ENCODE results near the gene HPCAL1. TPM values are rescaled to one million over a fixed set of nuclear protein-coding genes. Genes with fewer than 3 reads are reported as not detected.

The HPCAL1 gene
- total and polyA plus RNA-seq, 2 donors (not counting 3 experiments of a cell fraction or from before 2014, with no cell fraction given): 56.5 to 77.4 TPM

- H3K4me3 ChIP-seq (replicated peaks in 1 of 3; ENCODE audit: insufficient read depth in 1 of 3, low read depth in 1 of 3, low read length in 3 of 3): no peak overlapping the region
- no peak overlapping the region for H3K27ac ChIP-seq (ENCODE audit: insufficient read depth, low read depth, low read length)
- FAIRE-seq (no peak), DNase-seq (ENCODE audit: low read depth, low spot score) (no peak)
- H3K27me3 ChIP-seq (ENCODE audit: control insufficient read depth in 2 of 2, insufficient read depth in 2 of 2, low read length in 2 of 2): no peaks in the 10 kb centered on the region
- BruUV-seq (replicated peaks): no TSS peak
- no peaks in the 10 kb centered on the region for H4K20me1 ChIP-seq (replicated peaks; ENCODE audit: control insufficient read depth, extremely low read depth, insufficient read depth, low read length)
- no peaks in the 10 kb centered on the region for H3K9me3 ChIP-seq (replicated peaks; ENCODE audit: control insufficient read depth, insufficient read depth, low read length)
- H3K4me1 ChIP-seq (ENCODE audit: control insufficient read depth, extremely low read depth, insufficient read depth, low read length): peaks cover 13% of the 10 kb centered on the region
- dilution Hi-C loops (cut with MboI; ENCODE audit: extremely low pct_ligation_motif_present, low sequenced_read_pairs) (no loop called here), intact Hi-C loops (cut with micrococcal nuclease) (no loop called here)
- H3K4me2 ChIP-seq (ENCODE audit: insufficient read depth, low read length): no peak overlapping the region
- no peak overlapping the region for H3K9ac ChIP-seq (replicated peaks; ENCODE audit: extremely low read depth, insufficient read depth, low read length)
- TF ChIP-seq, protein P1, sequence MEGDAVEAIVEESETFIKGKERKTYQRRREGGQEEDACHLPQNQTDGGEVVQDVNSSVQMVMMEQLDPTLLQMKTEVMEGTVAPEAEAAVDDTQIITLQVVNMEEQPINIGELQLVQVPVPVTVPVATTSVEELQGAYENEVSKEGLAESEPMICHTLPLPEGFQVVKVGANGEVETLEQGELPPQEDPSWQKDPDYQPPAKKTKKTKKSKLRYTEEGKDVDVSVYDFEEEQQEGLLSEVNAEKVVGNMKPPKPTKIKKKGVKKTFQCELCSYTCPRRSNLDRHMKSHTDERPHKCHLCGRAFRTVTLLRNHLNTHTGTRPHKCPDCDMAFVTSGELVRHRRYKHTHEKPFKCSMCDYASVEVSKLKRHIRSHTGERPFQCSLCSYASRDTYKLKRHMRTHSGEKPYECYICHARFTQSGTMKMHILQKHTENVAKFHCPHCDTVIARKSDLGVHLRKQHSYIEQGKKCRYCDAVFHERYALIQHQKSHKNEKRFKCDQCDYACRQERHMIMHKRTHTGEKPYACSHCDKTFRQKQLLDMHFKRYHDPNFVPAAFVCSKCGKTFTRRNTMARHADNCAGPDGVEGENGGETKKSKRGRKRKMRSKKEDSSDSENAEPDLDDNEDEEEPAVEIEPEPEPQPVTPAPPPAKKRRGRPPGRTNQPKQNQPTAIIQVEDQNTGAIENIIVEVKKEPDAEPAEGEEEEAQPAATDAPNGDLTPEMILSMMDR (IDR thresholded peaks at IDR 0.05; ENCODE audit: extremely low read depth in 1 of 2, insufficient read depth in 1 of 2, low read depth in 1 of 2, low read length in 2 of 2): no peak
- no peak for TF ChIP-seq GATA2 (IDR thresholded peaks at IDR 0.05; ENCODE audit: insufficient read depth, insufficient read length, low read depth, low read length)
- no peak for TF ChIP-seq FOS (IDR thresholded peaks at IDR 0.05; ENCODE audit: borderline replicate concordance, insufficient read depth, low read length)
- no peak for TF ChIP-seq MAX (IDR thresholded peaks at IDR 0.05; ENCODE audit: insufficient read depth, insufficient read length)
- no peaks in the 10 kb centered on the region for H3K36me3 ChIP-seq (ENCODE audit: control insufficient read depth in 2 of 2, extremely low read depth in 1 of 2, insufficient read depth in 2 of 2, low read length in 2 of 2)
- H3K79me2 ChIP-seq (ENCODE audit: control insufficient read depth, insufficient read depth, low read length): peaks cover 78% of the 10 kb centered on the region
- no peaks in the 10 kb centered on the region for H3K9me1 ChIP-seq (replicated peaks; ENCODE audit: control insufficient read depth, extremely low read depth, insufficient read depth, low read length)
- POLR2A ChIA-PET: no interaction called here
- H2AFZ ChIP-seq (ENCODE audit: low read depth, low read length): no peak overlapping the region
- CTCF ChIA-PET: no interaction called here
These were observed 17.3 kb downstream of the HPCAL1 start for GRCh38 chr2:10319892-10320574.

- ChIA-PET POLR2A (no interaction called here), CTCF (interaction anchor here (0.8 to 2.0 kb wide), 2 partner anchors 13 to 88 kb away, joined by 3 to 6 read pairs; no protein-coding TSS in a partner anchor)
- BruUV-seq (replicated peaks): no TSS peak
- DNase-seq (ENCODE audit: low read depth, low spot score) (no peak), FAIRE-seq (no peak)
- Histone ChIP-seq H3K4me2 (ENCODE audit: insufficient read depth, low read length) (no peak overlapping the region), H3K79me2 (ENCODE audit: control insufficient read depth, insufficient read depth, low read length) (peaks cover 79% of the 10 kb centered on the region), H3K9ac (replicated peaks; ENCODE audit: extremely low read depth, insufficient read depth, low read length) (no peak overlapping the region), H3K9me3 (replicated peaks; ENCODE audit: control insufficient read depth, insufficient read depth, low read length) (no peaks in the 10 kb centered on the region), H3K4me1 (ENCODE audit: control insufficient read depth, extremely low read depth, insufficient read depth, low read length) (peaks cover 13% of the 10 kb centered on the region), H3K27me3 (ENCODE audit: control insufficient read depth in 2 of 2, insufficient read depth in 2 of 2, low read length in 2 of 2) (no peaks in the 10 kb centered on the region), H3K27ac (ENCODE audit: insufficient read depth, low read depth, low read length) (no peak overlapping the region), H3K9me1 (replicated peaks; ENCODE audit: control insufficient read depth, extremely low read depth, insufficient read depth, low read length) (no peaks in the 10 kb centered on the region), H3K36me3 (ENCODE audit: control insufficient read depth in 2 of 2, extremely low read depth in 1 of 2, insufficient read depth in 2 of 2, low read length in 2 of 2) (no peaks in the 10 kb centered on the region), H2AFZ (ENCODE audit: low read depth, low read length) (no peak overlapping the region), H4K20me1 (replicated peaks; ENCODE audit: control insufficient read depth, extremely low read depth, insufficient read depth, low read length) (no peaks in the 10 kb centered on the region), H3K4me3 (replicated peaks in 1 of 3; ENCODE audit: insufficient read depth in 1 of 3, low read depth in 1 of 3, low read length in 3 of 3) (no peak overlapping the region)
- no peak for TF ChIP-seq JUN (IDR thresholded peaks at IDR 0.05; ENCODE audit: borderline replicate concordance, insufficient read depth, insufficient read length, low read depth)
- TF ChIP-seq FOS (IDR thresholded peaks at IDR 0.05; ENCODE audit: borderline replicate concordance, insufficient read depth, low read length): no peak
- no peak for TF ChIP-seq POLR2A (IDR thresholded peaks at IDR 0.05; ENCODE audit: low read depth, low read length)
- no peak for TF ChIP-seq MAX (IDR thresholded peaks at IDR 0.05; ENCODE audit: insufficient read depth, insufficient read length)
- no peak for TF ChIP-seq MYC (IDR thresholded peaks at IDR 0.05; ENCODE audit: low read depth, low read length)
- TF ChIP-seq POLR2AphosphoS5 (IDR thresholded peaks at IDR 0.05; ENCODE audit: insufficient read depth, low read depth, low read length): no peak
- no peak for TF ChIP-seq GATA2 (IDR thresholded peaks at IDR 0.05; ENCODE audit: insufficient read depth, insufficient read length, low read depth, low read length)
- no peak for TF ChIP-seq EZH2 (IDR thresholded peaks at IDR 0.05; ENCODE audit: borderline replicate concordance, low read depth, low read length, severe bottlenecking)
- TF ChIP-seq, protein P1 (IDR thresholded peaks at IDR 0.05; ENCODE audit: extremely low read depth in 1 of 2, insufficient read depth in 1 of 2, low read depth in 1 of 2, low read length in 2 of 2): no peak
- dilution Hi-C loops (cut with MboI; ENCODE audit: extremely low pct_ligation_motif_present, low sequenced_read_pairs): no loop called here
- intact Hi-C loops (cut with micrococcal nuclease): no loop called here
These were observed 17.8 kb downstream of the HPCAL1 start for GRCh38 chr2:10320575-10320931.

Data from endothelial cell of umbilical vein (primary cell).